GM19438 (cell line): ENCODE data around the gene LY9.

ENCODE experiments used
- ATAC-seq: cut with Tn5 transposase; IDR thresholded peaks from one replicate; pipeline ENCODE4 v1.9.1; 2021; ENCODE audit warnings: low read depth; ENCODE audit not compliant: unreplicated experiment

LY9 gene

DNA sequence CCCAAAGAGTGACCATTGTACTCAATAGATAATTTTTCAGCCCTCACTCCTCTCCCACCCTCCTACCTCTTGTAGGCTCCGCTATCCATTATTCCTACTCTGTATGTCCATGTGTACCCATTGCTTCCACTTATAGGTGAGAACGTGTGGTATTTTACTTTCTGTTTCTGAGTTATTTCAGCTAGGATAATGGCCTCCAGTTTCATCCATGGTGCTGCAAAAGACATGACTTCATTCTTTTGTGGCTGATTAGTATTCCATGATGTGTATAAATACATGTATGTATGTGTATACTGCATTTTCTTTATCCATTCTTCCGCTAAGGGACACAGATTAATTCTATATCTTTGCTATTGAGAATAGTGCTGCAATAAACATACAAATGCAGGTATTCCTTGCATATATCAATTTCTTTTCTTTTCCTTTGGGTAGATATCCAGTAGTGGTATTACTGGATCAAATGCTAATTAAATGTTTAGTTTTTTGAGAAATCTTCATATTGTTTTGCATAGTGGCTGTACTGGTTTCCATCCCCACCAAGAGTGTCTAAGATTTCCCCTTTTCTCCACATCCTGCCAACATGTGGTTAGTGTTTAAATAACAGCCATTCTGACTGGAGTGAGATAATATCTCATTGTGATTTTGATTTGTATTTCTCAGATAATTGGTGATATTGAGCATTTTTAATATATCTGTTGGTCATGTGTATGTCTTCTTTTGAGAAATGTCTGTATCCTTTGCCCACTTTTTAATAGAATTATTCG, 4.9 kb downstream of the LY9 start:
- no peak for ATAC-seq

DNA sequence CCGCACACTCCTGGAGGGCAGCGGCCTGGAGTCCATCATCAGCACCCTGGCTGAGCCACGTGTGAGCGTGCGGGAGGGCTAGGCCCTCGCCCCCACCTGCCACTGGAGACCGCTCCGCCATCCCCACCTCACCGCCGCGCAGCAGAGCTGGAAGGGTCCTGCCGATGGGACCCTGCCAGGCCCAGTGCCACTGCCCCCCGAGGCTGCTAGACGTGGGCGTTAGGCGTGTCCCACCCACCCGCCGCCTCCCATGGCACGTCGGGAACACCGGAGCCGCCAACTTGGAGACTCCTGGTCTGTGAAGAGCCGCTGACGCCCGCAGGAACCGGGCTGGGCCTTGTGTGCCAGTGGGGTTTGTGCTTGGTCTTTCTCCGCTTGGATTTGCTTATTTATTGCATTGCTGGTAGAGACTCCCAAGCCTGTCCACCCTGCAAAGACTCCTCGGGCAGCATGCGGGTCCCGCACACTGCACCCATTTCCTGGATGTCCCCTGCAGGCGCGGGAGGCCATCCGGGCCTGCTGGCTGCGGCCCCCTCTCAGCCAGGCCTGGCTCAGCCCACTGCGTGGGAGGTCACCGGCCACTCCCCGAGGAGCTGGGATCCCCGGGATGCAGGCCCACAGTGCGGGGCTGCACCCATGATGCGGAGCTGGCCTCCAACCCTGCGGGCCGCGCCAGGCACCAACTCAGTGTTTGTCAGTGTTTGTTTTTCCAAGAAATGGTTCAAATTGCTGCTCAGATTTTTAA, 6.0 kb downstream of the LY9 start:
- ATAC-seq, result no peak

DNA sequence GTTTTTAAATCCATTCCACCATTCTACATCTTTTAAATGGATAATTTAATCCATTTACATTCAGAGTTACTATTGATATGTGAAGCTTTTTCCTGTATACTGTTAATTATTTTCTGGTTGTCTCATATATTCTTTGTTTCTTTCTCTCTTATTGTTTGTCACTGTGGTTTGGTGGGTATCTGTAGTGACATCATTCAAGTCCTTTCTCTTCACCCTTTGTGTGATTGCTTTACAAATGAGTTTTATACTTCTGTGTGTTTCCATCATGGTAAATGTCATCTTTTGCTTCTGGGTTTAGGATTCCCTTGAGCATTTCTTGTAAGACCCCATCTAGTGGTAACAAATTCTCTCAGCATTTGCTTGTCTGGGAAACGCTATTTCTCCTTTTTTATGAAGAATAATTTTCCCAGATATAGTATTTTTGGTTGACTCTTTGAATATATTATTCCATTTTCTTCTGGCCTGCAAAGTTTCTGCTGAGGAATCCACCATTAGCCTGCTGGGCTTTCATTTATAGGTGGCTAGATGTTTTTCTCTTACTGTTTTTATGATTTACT, 10.2 kb downstream of the LY9 start:
- ATAC-seq, result no peak

DNA sequence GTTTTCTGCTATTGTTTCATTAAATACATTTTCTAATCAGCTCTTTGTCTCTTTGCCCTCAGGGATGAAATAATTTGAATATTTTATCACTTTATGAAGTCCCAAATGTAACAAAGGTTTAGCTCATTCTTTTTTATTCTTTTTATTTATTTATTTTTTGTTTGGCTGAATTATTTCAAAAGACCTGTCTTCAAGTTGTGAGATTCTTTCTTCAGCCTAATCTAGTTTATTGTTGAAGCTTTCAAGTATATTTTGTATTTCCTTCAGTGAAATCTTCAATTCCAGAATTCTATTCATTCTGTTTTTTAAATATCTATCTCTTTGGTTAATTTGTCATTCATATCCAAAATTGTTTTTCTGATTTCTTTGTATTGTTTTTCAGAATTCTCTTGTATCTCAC, 10.8 kb downstream of the LY9 start:
- no peak for ATAC-seq

DNA sequence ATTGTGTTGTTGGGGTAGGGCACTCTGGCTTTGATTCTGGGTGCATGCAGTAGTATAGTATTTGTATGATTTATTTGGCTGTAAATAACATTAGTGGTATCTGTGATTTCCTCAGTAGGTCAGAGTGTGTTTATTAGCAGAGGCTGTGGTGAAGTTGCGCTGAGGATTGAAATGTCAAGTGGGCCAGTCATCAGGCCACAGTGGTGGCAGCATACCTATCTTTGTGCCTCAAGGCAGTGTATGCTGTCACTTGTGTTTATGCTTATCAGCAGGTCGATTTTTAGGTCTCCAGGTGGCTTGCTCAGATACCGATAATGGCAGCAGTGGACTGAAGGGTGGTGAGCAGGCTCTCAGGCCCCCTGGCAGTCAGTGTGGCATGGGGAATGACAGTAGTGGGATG, 11.3 kb downstream of the LY9 start:
- ATAC-seq, result no peak

DNA sequence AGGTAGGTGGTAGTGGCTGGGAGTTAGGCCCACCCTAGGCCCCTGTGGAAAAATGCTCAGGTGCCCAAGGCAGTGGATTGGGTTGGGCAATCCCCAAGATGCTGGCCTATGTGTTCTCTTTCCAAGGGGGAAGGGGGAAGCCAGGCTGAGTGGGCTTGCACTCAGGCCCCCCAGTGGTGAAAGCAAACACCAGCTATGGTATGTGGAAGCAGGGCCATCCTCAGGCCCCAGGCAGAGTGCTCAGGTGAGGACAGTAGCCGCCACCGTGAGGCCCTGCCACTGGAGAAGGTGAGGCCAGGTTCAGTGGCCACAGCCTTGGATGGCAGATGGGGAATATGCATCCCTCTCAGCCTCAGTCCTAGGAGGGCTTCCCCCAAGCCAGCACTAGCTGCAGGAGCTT, 11.8 kb downstream of the LY9 start:
- ATAC-seq, result no peak

DNA sequence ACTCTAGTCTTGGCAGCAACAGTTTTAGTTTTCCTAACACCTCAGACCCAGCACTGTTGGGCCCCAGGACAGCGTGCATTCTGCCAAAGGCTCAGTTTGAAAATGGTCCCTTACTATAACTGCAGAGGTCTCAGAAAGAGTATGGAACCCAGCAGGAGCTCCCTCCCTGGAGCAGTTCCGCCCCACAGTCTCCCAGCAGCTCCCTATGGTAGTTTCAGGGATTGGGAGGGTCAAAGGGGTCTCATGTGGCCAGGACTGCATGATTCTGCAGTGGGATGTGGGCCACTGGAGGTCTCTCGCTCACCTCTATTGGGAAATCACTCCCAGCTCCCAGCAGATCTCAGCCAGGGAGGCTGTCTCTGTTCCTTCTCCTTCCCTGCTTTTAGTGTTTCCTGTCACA, 12.3 kb downstream of the LY9 start:
- ATAC-seq, result no peak

DNA sequence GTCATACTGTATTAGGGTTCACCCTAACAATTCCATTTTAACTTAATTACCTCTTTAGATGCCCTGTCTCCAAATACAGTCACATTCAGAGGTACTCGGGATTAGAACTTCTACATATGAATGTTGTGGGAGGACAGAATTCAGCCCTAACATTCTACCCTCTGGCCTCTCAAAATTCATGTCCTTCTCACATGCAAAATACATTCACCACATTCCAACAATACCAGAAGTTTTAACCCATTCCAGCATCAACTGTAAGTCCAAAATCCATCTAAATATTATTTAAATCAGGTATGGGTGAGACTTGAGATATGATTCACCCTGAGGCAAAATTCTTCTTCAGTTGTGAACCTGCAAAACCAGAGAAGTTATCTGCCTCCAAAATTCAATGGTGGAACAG, 14.5 kb downstream of the LY9 start:
- no peak for ATAC-seq

DNA sequence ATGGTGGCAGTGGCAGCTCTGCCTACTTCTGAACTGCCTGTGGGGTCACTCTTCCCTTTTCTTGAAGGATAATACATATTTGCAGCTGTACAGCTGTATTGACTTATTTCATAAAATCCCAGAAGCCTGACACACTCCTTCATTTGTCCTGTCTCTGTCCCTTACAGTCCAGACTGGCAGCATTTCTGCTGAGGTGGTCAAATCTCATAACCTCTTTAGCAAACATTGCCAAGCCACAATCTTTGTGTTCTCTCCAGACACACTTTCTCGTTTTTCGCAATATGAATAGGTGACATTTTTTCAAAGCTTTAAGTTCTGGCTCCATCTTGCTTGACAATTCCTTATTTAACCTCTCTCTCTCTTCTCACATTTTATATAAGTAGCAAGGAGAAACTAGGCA, 15.2 kb downstream of the LY9 start:
- no peak for ATAC-seq

DNA sequence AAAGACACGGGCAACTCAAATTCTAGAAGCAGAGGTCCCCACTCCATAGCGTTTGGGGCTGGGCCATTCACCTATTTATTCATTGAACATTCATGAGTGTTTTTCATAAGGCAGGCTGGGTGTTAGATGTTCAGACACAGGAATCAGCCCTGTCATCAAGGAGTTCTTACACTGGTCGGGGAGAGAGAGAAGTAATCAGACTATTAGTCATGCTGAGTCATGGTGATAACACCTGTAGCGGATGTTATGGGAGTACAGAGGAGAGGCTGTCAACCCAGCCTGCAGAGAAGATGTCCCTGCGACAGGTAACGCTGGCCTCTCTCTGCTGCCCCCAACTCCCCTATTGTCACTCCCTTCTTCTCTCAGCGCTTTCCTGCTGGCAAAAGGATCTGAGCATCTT, 17.2 kb downstream of the LY9 start:
- no peak for ATAC-seq

DNA sequence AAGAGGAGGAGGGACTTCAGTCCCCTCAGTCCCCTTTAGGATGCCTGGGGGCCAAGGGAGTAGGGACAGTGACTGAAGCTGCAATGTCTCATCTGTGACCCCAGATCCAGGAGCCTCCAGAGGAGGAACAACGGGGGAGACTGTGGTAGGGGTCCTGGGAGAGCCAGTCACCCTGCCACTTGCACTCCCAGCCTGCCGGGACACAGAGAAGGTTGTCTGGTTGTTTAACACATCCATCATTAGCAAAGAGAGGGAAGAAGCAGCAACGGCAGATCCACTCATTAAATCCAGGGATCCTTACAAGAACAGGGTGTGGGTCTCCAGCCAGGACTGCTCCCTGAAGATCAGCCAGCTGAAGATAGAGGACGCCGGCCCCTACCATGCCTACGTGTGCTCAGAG, 18.3 kb downstream of the LY9 start:
- no peak for ATAC-seq

DNA sequence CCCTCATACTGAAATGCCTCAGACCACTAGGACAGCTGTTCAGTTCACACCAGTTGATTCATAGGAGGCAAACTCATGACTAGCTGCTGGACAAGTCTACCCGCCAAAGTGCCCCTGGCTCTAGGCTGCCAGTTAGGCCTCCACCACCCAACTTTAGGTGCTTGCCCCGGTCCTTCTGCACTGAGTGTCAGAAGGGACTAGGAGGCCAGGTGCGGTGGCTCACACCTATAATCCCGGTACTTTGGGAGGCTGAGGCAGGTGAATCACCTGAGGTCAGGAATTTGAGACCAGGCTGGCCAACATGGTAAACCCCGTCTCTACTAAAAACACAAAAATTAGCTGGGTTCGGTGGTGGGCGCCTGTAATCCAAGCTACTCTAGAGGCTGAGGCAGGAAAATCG, 18.9 kb downstream of the LY9 start:
- ATAC-seq, result no peak

DNA sequence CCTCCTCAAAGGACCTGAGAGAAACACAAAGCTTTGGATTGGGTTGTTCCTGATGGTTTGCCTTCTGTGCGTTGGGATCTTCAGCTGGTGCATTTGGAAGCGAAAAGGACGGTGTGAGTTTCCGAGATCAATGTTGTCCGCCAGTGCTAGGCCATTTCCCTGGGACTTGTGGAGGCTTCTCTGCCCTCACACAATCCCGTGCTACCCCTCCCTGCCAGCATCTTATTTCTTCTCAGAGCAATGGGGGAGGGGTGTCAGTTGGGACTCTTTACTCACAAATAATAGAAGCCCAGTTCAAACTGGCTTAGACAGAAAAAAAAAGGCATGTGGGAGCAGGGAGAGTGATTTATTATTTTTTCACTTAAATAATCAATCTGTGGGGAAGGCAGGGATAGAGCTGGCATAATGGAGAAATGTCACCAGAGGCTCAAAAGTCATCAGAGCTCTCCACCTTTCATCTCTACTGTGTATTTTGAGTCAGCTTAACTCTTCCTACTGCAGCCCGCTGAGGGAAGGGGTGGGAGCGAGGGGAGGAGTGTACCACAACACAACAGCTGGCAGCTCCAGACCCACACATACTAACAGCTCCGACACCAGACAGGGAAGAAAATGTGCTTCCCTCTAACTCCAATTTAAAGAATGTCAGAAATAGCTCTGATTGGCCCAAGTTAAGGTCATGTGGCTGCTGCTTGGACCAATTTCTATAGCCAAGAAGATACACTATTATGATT, 22.4 kb downstream of the LY9 start:
- no peak for ATAC-seq

DNA sequence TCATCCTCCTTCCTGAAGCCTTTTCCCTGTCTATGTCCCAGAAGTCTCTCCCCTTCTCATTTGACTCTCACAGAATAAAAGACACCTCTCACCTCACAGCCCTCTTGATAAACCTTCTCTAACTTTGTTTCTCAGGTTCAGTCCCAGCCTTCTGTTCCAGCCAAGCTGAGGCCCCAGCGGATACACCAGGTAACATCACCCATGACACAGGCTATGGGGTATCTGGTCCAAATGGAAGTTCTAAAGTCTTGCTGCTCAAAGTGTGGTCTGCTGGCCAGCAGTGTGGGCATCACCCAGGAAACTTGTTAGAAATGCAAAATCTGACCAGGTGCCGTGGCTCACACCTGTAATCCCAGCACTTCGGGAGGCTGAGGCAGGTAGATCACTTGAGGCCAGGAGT, 23.2 kb downstream of the LY9 start:
- no peak for ATAC-seq

DNA sequence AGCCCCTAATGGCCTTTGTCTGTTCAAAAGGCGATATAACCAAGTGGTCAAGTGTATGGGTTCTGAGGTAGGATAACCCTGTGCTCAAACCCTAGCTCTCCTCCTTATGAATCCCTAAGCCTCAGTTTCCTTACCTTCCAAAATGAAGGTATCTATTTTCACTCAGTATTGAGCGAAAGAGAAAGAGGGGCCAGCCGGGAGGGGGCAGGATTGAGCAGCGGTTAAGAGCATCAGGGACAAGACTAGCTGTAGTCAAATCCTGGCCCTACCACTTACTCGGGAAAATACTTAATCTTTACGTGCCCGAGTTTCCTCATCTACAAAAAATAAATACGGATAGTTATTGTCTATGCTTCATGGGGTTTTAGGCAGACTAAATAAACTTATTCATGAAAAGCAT, 25.7 kb downstream of the LY9 start:
- ATAC-seq, result no peak

DNA sequence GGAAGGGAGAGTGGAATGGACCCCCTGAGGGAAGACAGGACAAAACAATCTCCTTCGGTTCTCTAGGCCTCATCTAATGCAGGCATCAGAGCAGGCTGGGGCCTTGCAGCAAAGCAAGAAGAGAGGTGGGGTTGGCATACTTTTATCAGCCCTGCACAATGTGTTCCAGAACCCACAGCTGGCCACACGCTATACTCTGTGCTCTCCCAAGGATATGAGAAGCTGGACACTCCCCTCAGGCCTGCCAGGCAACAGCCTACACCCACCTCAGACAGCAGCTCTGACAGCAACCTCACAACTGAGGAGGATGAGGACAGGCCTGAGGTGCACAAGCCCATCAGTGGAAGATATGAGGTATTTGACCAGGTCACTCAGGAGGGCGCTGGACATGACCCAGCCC, 27.3 kb downstream of the LY9 start:
- ATAC-seq, result no peak

DNA sequence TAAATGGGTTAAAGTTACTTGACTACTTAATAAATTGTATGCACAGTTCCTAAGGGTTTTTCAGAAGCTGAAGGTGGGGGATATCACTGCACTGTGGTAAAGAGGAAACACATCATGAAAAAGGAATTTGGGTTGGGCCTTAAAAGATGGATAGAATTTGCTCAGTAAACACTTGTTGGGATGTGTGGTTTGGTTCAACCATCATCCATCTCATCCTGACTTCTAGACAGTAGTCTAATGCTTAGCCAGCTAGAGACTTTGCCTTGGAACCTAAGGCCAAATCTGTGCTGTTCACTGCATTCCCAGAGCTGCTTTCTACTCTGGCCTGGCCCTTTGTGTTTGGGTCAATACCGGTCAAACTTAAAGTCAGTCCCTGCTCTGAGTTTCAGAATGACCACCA, 30.6 kb downstream of the LY9 start:
- ATAC-seq, result no peak

DNA sequence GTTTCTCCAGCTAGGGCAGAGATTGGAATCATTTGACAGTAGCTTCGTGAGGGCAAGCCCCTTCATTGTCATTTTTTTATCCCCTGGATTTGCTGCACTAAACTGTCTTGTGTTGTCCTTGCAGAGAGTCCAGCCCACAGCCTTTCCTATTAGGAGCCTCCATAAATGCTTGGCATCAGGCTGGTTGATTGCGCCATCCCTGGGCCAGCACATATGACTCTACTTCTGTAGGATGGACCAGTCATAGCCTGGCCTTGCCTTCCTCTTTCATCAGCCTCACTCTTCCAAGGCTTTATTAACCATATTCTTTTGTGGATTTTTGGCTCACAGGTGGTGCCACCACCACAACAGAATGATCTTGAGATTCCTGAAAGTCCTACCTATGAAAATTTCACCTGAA, 31.4 kb downstream of the LY9 start:
- ATAC-seq, result no peak

DNA sequence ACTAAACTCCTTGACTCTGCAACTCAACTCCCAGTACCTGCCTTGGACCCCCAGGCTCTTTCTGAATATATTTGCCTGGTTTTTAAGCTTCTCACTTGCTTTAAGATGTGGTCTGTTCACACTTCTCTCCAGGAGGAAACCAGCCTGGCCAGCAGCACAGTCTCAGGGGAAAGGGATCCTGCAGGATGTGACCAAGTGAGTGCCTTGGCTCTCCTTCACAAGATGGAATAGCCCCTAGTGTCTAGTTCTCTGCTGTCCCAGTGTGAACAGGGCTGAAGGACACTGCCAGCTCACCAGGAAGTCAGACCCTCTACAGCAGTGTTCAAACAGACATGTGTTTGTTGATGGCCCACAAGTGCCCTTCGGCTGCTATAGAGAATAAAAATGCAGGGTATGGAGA, 33.8 kb downstream of the LY9 start:
- no peak for ATAC-seq

DNA sequence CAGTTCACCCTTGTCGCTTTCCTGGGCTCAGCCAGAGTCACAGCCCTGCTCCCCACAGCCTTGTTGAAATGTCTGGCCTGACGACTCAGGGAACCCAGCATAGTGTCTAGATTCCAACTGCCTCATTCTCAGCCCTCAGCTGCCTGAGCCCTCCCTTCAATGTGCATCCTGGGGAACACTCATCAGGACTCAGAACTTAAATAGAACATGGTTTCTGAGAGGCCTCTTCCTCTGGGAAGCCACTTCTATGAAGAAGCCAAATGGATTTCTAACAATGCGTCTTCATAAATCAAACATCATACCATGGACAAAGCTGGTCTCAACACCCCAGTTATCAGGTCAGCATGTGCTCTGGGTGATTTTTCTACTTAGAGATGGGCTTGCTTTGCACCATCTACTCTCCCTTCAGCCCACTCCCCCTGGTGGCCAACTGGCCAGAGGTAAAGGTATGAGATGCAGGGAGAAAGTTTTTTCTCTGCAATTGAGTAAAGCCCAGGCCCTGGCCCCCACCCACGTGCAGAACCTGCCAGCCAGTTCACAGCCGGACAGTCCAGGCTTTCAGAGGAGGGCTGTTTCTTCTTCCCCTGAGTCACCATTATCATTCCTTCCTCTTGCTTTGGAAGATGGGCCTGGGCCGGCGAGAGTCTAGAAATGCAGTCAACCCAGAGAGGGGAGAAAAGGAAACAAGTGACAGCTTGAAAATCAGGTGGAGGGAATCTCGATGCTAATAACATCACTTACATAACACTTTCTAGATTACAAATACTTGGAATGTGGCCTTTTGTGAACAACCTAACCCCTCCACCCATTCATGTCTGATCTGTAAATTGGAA, 34.6 kb downstream of the LY9 start:
- ATAC-seq, result peak; percentile 74
